Fibroblast of pulmonary artery (primary cell): ENCODE results near the gene GAK.

Experiments used
- DNase-seq: peaks from one replicate; pipeline ENCODE4 v3.0.0-alpha.2; 2010; ENCODE audit warnings: low read depth
- H3K4me3 ChIP-seq: replicated peaks from 2 replicates; pipeline ENCODE4 v1.5.1; 2011; ENCODE audit warnings: low read depth, mild to moderate bottlenecking, control low read depth, low read length, moderate library complexity
- TF ChIP-seq, protein P1 (sequence below): IDR thresholded peaks from 2 replicates; pipeline ENCODE4 v1.5.1; 2011; ENCODE audit warnings: mild to moderate bottlenecking, control low read depth, low read length, inconsistent platforms; ENCODE audit errors: missing control alignments

The GAK gene

DNA sequence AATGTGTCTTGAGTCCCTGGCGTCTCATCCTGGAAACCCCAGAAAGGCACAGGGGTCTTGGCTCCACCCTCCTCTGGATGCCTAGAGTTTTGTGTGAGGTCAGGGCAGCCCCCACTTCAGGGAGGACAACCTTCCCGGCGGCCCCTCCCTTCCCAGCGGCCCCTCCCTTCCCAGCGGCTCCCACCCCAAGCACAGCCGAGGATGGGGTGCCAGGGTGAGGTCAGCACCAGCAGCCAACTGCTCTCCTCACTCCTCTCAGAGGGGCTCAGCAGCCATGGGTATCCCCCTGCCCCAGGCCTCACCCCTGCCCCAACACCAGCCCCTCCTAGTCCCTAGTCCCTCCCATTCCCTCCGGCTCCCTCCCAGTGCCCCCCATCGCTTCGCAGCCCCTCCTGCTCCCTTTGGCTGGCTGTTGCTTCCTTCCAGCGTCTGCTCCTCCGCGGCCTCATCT lies 23.8 kb upstream of the GAK start:
- DNase-seq, result no peak
- TF ChIP-seq, protein P1, sequence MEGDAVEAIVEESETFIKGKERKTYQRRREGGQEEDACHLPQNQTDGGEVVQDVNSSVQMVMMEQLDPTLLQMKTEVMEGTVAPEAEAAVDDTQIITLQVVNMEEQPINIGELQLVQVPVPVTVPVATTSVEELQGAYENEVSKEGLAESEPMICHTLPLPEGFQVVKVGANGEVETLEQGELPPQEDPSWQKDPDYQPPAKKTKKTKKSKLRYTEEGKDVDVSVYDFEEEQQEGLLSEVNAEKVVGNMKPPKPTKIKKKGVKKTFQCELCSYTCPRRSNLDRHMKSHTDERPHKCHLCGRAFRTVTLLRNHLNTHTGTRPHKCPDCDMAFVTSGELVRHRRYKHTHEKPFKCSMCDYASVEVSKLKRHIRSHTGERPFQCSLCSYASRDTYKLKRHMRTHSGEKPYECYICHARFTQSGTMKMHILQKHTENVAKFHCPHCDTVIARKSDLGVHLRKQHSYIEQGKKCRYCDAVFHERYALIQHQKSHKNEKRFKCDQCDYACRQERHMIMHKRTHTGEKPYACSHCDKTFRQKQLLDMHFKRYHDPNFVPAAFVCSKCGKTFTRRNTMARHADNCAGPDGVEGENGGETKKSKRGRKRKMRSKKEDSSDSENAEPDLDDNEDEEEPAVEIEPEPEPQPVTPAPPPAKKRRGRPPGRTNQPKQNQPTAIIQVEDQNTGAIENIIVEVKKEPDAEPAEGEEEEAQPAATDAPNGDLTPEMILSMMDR, result no peak
- H3K4me3 ChIP-seq, result no peak overlapping the region

DNA sequence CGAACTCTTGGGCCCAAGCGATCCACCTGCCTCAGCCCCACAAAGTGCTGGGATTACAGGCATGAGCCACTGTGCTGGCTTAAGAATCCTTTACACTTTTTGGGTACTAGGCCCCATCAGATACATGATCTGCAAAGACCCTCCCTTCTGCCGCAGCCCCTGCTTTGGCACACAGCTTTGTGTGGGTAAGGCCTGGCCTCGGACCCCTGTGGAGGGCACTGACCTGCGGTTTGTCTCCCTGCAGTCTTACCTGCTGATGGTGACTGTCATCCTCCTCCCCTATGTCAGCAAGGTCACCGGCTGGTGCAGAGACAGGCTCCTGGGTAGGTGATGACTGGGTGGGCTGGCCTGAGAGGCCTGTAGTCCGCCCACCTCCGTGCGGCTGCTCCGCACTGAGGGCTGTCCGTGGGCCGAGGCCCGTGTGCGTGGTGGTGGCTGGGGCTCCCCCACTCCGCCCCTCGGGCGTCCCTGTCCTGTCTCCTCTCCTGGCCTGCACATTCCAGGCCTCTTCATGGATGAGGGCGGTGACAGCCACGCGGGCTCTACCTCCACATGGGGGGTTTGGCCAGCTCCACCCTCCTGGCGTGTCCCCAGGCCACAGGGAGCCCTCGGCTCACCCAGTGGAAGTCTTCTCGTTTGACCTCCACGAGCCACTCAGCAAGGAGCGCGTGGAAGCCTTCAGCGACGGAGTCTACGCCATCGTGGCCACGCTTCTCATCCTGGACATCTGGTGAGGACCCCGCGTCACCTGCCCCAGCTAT lies 23.2 kb upstream of the GAK start:
- TF ChIP-seq, protein P1, result no peak
- DNase-seq, result no peak
- H3K4me3 ChIP-seq, result no peak overlapping the region

DNA sequence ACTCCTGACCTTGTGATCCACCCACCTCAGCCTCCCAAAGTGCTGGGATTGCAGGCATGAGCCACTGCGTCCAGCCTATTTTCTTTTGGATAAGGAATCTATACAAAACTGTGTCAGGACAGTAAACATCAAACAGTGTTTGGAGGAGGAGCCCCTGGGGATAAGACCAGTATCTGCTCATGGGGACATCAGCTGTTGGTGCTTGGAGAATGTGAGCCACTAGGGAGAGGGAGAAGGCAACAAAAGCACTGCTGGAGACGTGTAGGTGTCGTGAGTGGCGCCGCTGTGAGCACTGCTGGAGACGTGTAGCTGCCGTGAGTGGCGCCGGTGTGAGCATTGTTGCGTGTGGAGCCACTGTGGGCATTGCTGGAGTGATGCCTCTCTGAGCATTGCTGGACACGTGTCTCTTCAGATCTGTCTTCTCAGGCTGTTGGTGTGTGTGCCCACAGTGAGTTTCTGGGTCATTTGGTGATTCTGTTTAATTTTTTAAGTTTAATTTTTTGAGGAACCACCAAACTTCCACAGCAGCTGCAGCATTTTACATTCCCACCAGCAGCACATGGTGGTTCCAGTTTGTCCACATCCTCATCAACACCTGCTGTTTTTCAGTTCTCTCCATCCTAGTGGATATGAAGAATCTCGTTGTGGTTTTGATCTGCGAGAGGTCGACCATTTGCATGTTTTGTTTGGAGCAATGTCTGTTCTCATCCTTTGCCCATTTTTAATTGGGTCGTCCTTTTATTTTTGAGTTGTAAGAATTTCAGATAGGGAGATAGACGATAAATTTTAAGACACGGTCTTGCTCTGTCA lies 22.3 kb upstream of the GAK start:
- no peak for DNase-seq
- TF ChIP-seq, protein P1, result no peak
- H3K4me3 ChIP-seq, result no peak overlapping the region

DNA sequence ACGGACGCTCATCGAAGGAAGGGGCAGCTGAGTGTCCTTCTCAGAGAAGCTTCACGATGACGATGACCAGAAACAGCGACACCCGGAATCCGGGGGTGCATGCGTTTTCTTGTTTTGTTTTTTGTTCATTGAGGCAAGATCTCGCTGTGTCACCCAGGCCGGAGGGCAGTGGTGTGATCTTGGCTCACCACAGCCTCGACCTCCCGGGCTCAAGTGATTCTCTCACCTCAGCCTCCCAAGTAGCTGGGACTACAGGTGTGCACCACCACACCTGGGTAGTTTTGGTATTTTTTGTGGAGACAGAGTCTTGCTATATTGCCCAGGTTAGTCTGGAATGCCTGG lies 21.4 kb upstream of the GAK start:
- H3K4me3 ChIP-seq, result no peak overlapping the region
- DNase-seq, result no peak
- TF ChIP-seq, protein P1, result no peak

DNA sequence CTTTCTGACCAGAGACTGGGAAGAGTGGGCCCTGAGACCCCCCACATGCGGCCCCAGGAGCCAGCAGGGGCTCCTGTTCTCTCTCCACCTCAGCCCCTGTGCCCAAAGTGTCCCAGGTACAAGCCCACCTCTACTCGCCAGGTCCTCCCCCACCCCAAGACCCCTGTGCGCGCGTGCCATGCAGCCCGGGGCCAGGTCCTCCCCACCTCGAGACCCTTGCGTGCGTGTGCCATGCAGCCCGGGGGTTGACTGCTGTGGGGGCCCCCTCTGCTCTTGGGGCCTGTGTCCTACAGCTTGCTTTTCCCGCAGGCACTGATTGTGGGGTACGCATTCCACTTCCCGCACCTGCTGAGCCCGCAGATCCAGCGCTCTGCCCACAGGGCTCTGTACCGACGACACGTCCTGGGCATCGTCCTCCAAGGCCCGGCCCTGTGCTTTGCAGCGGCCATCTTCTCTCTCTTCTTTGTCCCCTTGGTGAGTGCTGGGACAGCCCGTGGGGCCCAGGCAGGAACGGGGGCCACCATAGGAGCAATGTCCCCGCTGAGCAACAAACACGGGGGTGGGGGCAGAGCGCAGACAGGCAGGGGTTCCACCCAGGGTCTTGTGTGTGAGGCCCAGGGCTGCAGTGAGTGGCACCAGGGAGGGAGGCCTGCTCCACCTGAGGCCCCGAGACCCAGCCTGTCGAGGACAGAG lies 20.9 kb upstream of the GAK start:
- no peak for DNase-seq
- H3K4me3 ChIP-seq, result no peak overlapping the region
- TF ChIP-seq, protein P1, result no peak

DNA sequence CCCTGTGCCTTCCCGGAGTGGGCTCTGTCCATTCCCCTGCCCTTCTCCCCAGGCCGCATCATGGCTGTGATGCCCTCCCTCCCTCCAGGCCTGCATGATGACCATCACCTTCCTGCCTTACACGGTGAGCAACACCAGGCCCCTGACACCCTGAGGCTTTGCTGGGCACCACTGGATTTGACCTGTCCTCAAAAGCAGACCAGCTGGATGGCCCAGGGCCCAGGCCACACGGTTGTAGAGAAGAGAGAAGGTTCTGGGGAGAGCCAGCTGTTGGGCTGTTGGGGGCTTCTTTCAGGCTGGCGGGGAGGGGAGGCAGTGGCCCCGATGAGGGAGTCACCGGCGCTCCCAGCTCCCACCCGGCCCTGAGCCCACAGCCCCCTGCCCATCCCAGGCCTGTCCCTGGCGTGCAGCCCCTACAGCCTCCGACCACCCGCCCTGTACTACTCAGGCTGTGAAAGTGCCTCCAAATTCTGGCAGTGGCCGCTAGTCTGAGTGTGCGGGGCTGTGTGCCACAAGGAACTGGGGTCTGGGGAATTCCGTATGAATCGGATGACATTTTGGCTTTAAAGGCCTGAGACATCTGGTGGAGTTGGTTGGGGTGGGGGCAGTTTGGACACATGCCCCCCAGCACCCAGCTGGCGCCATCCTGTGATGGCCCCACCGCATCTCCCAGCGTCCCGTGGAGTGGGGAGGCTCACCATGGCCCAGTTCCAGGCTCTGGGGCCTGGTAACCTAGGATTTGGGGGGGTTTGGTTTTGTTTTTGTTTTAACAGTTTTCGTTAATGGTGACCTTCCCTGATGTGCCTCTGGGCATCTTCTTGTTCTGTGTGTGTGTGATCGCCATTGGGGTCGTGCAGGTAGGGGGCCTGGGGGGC lies 19.7 kb upstream of the GAK start:
- DNase-seq, result no peak
- TF ChIP-seq, protein P1, result no peak

More for the DNA sequence above, 19.7 kb upstream of the GAK start:
- no peak overlapping the region for H3K4me3 ChIP-seq
